GM21576 (cell line): ENCODE measurements around the gene P2RX4.
"Not testable (repeated sequence)": the region's sequence is repeated elsewhere in the genome, so short reads cannot be mapped to it uniquely, and the experiment has no call there.

Experiments used
- ATAC-seq: cut with Tn5 transposase; IDR thresholded peaks from one replicate; pipeline ENCODE4 v1.9.1; 2021; ENCODE audit warnings: mild to moderate bottlenecking, moderate library complexity; ENCODE audit not compliant: unreplicated experiment

P2RX4 gene

GRCh38 chr12:121273364-121273896 lies 63.5 kb downstream of the P2RX4 start:
- ATAC-seq: no peak

DNA sequence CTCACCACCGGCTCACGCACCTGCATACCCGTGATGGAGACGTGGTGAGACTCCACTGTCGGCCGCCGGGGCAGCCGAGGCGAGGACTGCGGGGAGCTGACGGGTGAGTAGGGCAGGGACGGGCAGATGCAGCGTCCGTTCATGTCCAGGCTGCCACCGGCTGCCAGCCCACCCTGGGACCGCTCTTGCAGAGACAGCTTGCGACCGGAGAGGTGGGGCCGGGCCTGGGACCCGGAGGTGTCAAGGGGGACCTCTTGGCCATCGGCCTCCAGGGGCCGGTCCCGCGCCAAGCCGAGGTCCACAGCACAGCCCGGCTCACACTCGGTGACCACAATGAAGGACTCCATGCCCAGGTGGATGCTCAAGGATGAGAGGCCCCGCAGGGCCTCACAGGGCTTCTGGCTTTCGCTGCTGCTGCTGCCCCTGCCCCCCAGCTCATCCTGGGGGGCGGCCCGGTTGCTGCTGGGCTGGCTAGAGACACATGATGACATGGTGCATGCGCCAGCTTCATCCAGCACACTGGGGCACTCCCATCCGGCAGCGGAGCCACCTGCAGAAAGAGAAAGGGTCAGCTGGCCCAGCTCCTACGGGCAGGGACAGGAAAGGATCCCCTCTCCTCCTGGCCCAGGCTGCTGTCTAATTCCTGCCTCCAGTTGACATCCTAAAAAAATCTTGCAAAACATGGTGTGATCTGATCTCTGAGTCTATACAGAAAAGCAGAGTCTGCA lies 64.3 kb downstream of the P2RX4 start:
- ATAC-seq: no peak

DNA sequence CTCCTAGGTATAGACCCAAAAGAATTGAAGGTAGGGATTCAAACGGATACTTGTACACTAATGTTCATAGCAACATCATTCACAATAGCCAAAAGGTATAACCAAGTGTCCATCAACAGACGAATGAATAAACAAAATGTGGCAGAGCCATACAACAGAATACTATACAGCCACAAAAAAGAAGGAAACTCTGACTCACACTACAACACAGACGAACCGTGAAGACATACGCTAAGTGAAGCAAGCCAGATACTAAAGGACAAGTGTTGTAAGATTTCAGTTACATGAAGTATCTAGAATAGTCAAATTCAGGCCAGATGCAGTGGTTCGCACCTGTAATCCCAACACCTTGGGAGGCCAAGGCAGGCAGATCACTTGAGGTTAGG lies 67.4 kb downstream of the P2RX4 start:
- ATAC-seq: no peak

DNA sequence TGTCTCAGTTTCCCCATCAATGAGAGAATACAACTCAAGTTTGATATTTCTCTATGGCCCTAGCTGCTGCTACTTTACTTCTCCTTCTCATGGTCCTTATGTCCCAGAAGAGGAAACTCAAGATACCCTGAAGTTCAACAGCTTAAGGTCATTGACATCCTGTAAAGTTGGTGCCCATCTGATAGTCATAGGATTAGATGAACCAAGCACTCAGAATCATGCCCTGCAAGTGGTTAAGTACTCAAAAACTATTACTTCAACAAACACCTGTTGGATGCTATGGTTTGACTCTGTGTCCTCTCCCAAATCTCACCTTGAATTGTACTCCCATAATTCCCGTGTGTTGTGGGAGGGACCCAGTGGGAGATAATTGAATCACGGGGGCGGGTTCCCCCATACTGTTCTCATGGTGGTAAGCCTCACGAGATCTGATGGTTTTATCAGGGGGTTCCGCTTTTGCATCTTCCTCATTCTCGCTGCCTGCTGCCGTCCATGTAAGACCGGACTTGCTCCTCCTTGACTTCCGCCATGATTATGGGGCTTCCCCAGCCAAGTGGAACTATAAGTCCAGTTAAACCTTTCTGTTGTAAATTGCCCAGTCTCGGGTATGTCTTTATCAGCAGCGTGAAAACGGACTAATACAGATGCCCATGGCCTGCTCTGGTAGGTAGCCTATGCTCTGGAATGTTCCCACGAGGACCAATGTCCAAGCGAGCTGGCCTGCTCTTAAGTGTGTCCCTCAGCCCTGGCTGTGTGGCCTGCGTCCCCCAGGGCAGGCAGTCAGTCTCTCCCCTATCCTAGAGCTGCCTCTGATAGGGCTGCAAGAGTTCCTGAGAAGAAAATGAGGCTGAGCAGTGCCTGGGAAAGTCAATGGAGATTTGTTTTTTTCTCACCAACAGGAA lies 68.5 kb downstream of the P2RX4 start:
- ATAC-seq: no peak

GRCh38 chr12:121279071-121279375 lies 69.1 kb downstream of the P2RX4 start:
- no peak for ATAC-seq

- ATAC-seq: no peak
These were observed 69.6 kb downstream of the P2RX4 start for GRCh38 chr12:121279507-121279915.

DNA sequence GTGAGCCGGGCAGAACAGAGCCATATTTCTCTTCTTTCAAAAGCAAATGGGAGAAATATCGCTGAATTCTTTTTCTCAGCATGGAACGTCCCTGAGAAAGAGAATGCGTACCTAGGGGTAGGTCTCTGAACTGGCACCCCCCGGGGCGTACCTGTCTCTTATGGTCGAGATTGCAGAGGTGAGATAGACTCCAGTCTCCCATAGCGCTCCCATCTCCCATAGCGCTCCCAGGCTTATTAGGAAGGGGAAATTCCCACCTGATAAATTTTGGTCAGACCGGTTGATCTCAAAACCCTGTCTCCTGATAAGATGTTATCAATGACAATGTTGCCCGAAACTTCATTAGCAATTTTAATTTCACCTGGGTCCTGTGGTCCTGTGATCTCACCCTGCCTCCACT lies 70.6 kb downstream of the P2RX4 start:
- ATAC-seq: not testable (repeated sequence)

- not testable (repeated sequence) for ATAC-seq
These were observed 71.2 kb downstream of the P2RX4 start for GRCh38 chr12:121281116-121281515.

- no peak for ATAC-seq
These were observed 72.3 kb downstream of the P2RX4 start for GRCh38 chr12:121282072-121282742.

GRCh38 chr12:121282910-121283309 lies 73.0 kb downstream of the P2RX4 start:
- ATAC-seq: not testable (repeated sequence)

DNA sequence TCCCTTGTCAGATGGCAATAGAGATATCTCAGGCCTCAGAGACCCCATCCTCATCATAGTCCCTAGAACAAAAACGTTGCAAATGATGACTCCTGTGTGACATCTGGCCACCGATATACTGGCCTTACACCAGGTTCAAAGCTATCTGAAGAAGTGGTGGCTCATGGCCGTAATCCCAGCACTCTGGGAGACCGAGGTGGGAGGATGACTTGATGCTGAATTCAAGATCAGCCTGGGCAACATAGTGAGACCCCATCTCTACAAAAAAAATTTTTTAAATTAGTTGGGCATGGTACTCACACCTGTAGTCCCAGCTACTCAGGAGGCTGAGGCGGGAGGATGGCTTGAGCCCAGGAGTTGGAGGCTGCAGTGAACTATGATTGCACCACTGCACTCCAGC lies 73.5 kb downstream of the P2RX4 start:
- no peak for ATAC-seq
